M059J (cell line): Measurements from ENCODE around the gene EHHADH. TPM values are rescaled to one million over a fixed set of nuclear protein-coding genes. Genes with fewer than 3 reads are reported as not detected.

Experiments used
- DNase-seq: peaks from one replicate; pipeline ENCODE4 v3.0.0-alpha.2; 2012; ENCODE audit warnings: low read depth
- total RNA-seq: library from RNA; depleted of rRNA; stranded (reverse); fragments of >200 nt; shearing (Covaris generic); gene quantifications from 2 replicates; pipeline ENCODE4 v1.2.3, GENCODE V29; 2014; rRNA removed

EHHADH gene
- total RNA-seq, 1 experiment from 2014 or later = 4.5 TPM

- no peak for DNase-seq
Observed at GRCh38 chr3:185145511-185145910, 108.3 kb downstream of the EHHADH start.

GRCh38 chr3:185144784-185145183 is 109.1 kb downstream of the EHHADH start:
- DNase-seq = no peak

Other genes with a start within 250 kb of the EHHADH start
- gene C3orf70, start 101.0 kb downstream of the EHHADH start, total RNA-seq = not detected in 2 replicates
- gene MAP3K13, start 109.1 kb upstream of the EHHADH start, total RNA-seq = 30.9 and 47.9 TPM in 2 replicates
- 9.3 and 14.9 TPM in 2 replicates for gene TMEM41A, start 245.0 kb upstream of the EHHADH start, total RNA-seq